Adrenal gland (tissue), 12 donors: ENCODE results near the gene SCN3A. TPM values are rescaled to one million over a fixed set of nuclear protein-coding genes. Genes with fewer than 3 reads are reported as not detected.

Source experiments
- DNase-seq, 7 donors: peaks; one replicate each; pipeline ENCODE4 v3.0.0-alpha.2; 2019 to 2020
- H3K27ac ChIP-seq, 5 donors: fragments of 200-600 bp; sonication (generic) in 4 of 5; 1 replicate in 3 of 5; 2 replicates in 2 of 5; pipeline versions ENCODE4 v1.5.1 to v1.8.0; 2016 to 2020; ENCODE audit warnings: mild to moderate bottlenecking in 1 of 5
- H3K27me3 ChIP-seq: fragments of 200-600 bp; 2 replicates; pipeline ENCODE4 v1.8.0; 2021
- H3K36me3 ChIP-seq, 2 donors: fragments of 200-600 bp; replicated peaks in 1 of 2; 1 replicate in 1 of 2; 2 replicates in 1 of 2; pipeline versions ENCODE4 v1.5.1 to v1.8.0; 2018 to 2022
- H3K4me1 ChIP-seq, 2 donors: fragments of 200-600 bp; replicated peaks in 1 of 2; 1 replicate in 1 of 2; 2 replicates in 1 of 2; pipeline versions ENCODE4 v1.5.1 to v1.8.0; 2018 to 2021
- H3K4me3 ChIP-seq, 4 donors: fragments of 200-600 bp; sonication (generic) in 3 of 4; one replicate each; pipeline ENCODE4 v1.5.1; 2016 to 2018
- H3K9me3 ChIP-seq, 3 donors: fragments of 200-600 bp; sonication (generic) in 1 of 3; replicated peaks in 1 of 3; 1 replicate in 2 of 3; 2 replicates in 1 of 3; pipeline versions ENCODE4 v1.5.1 to v1.8.0; 2016 to 2021
- POLR2A ChIP-seq, 2 donors: fragments of 450-650 bp; IDR thresholded peaks; one replicate each; pipeline ENCODE4 v1.6.1; 2017; ENCODE audit warnings: antibody characterized with exemption in 2 of 2, mild to moderate bottlenecking in 2 of 2, moderate library complexity in 1 of 2
- WGBS, 4 donors: extraction: QIAGEN DNeasy Blood & Tissue Kit in 2 of 4; methylation state at CpG; one replicate each; pipeline versions ENCODE4 v1.1.5 to v1.1.7; 2013 to 2017; 5-methylcytosine and 5-hydroxymethylcytosine counted together
- intact Hi-C, 2 donors: fragments of 100-400 bp; cut with DNase I; formaldehyde crosslinking; loops; one replicate each; pipeline versions ENCODE4 v1.14.1 to v1.15.0; 2022 to 2023
- polyA plus RNA-seq, 3 donors: library from polyadenylated mRNA; stranded (reverse); fragments of 200-250 nt in 2 of 3; fragments of 350-450 nt in 1 of 3; fragmentation: Illumina TruSeq in 1 of 3; extraction: RNeasy Lipid Tissue Mini Kit (QIAGEN cat#74804) in 1 of 3; gene quantifications; one replicate each; pipeline ENCODE4 v1.2.3, GENCODE V29; 2013 to 2014
- total RNA-seq, 9 donors: library from RNA; depleted of rRNA in 4 of 9; stranded (reverse); fragments of >200 nt in 4 of 9; fragments of 120-200 nt in 1 of 9; fragmentation: NEBNext Ultra II Directional in 1 of 9; extraction: Animal tissue kit (Norgen Biotek cat#: 25700) in 1 of 9; gene quantifications; one replicate each; pipeline versions ENCODE4 v1.1.0 to v1.2.4, GENCODE V29; 2013 to 2023
- TF ChIP-seq, protein P1 (sequence below), 6 experiments: fragments of 450-650 bp in 4 of 6; fragments of 200-600 bp in 2 of 6; sonication (generic) in 1 of 6; IDR thresholded peaks; 1 replicate in 5 of 6; 2 replicates in 1 of 6; pipeline versions ENCODE4 v1.5.1 to v1.8.0; 2016 to 2021; ENCODE audit warnings: antibody characterized with exemption in 6 of 6, mild to moderate bottlenecking in 2 of 6, moderate library complexity in 1 of 6
- donor health status: healthy with polysubstance abuse.
- donor health status: Bipolar disorder and iron deficiency.
- donor health status: DM: yes; HTN: yes; CAD: no.
- donor health status: DM: no; HTN: no; CAD: no.
- donor health status: DM: no; HTN: no; CAD: no.
- donor health status: DM: yes; HTN: yes; CAD: no.

Gene SCN3A
- total and polyA plus RNA-seq, 12 donors: 0.17 to 4.7 (median 0.90) TPM

GRCh38 chr2:165105926-165106325, 97.9 kb downstream of the SCN3A start:
- no peak overlapping the region for H3K27ac ChIP-seq
- H3K4me1 ChIP-seq: no peaks in the 10 kb centered on the region
- no peak overlapping the region for H3K4me3 ChIP-seq
- H3K9me3 ChIP-seq: no peaks in the 10 kb centered on the region
- H3K27me3 ChIP-seq: no peaks in the 10 kb centered on the region
- no peak for DNase-seq
- intact Hi-C loops: no loop called here
- TF ChIP-seq POLR2A (IDR thresholded peaks at IDR 0.05): no peak
- TF ChIP-seq, protein P1, sequence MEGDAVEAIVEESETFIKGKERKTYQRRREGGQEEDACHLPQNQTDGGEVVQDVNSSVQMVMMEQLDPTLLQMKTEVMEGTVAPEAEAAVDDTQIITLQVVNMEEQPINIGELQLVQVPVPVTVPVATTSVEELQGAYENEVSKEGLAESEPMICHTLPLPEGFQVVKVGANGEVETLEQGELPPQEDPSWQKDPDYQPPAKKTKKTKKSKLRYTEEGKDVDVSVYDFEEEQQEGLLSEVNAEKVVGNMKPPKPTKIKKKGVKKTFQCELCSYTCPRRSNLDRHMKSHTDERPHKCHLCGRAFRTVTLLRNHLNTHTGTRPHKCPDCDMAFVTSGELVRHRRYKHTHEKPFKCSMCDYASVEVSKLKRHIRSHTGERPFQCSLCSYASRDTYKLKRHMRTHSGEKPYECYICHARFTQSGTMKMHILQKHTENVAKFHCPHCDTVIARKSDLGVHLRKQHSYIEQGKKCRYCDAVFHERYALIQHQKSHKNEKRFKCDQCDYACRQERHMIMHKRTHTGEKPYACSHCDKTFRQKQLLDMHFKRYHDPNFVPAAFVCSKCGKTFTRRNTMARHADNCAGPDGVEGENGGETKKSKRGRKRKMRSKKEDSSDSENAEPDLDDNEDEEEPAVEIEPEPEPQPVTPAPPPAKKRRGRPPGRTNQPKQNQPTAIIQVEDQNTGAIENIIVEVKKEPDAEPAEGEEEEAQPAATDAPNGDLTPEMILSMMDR (IDR thresholded peaks at IDR 0.05): no peak
- WGBS, 4 donors: 57 to 65% (median 60%) methylated on average over 4 of the region's 4 CpGs
- no peaks in the 10 kb centered on the region for H3K36me3 ChIP-seq

- Histone ChIP-seq H3K27me3 (no peaks in the 10 kb centered on the region), H3K4me1 (no peaks in the 10 kb centered on the region), H3K27ac (no peak overlapping the region), H3K9me3 (no peaks in the 10 kb centered on the region), H3K4me3 (no peak overlapping the region), H3K36me3 (no peaks in the 10 kb centered on the region)
- WGBS, 4 donors: 51 to 65% (median 53%) methylated on average over 2 of the region's 2 CpGs
- intact Hi-C loops: no loop called here
- DNase-seq: no peak
- TF ChIP-seq, protein P1 (IDR thresholded peaks at IDR 0.05): no peak
- TF ChIP-seq POLR2A (IDR thresholded peaks at IDR 0.05): no peak
Observed at GRCh38 chr2:165087933-165088901, 115.6 kb downstream of the SCN3A start.

GRCh38 chr2:165086337-165086736, 117.5 kb downstream of the SCN3A start:
- no peak overlapping the region for H3K4me3 ChIP-seq
- no peaks in the 10 kb centered on the region for H3K9me3 ChIP-seq
- H3K36me3 ChIP-seq: no peaks in the 10 kb centered on the region
- intact Hi-C loops: no loop called here
- 86 to 97% (median 94%) methylated on average over 2 of the region's 2 CpGs for WGBS, 4 donors
- H3K27ac ChIP-seq: no peak overlapping the region
- no peak for DNase-seq
- H3K27me3 ChIP-seq: no peaks in the 10 kb centered on the region
- H3K4me1 ChIP-seq: no peaks in the 10 kb centered on the region
- TF ChIP-seq, protein P1 (IDR thresholded peaks at IDR 0.05): no peak

DNA sequence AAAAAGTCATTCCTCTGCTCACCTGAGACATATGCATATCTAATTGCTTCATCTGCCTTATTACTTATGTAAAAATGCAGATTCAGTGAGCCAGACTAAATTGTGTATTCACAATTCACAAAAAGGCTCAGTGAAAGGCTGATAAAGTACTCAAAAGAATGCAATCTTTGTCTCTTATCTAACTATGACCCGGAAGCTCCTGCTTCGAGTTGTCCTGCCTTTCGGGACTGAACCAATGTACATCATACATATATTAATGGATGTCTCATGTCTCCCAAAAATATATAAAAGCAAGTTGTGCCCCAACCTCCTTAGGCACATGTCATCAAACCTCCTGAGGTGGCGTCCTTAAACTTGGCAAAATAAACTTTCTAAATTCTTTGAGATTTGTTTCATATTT, 120.5 kb downstream of the SCN3A start:
- no peak for DNase-seq
- Histone ChIP-seq H3K36me3 (no peaks in the 10 kb centered on the region), H3K4me1 (no peaks in the 10 kb centered on the region), H3K27ac (no peak overlapping the region), H3K4me3 (no peak overlapping the region), H3K9me3 (no peaks in the 10 kb centered on the region), H3K27me3 (no peaks in the 10 kb centered on the region)
- WGBS, 4 donors: 89 to 93% (median 89%) methylated on average over 4 of the region's 4 CpGs
- intact Hi-C loops: no loop called here
- TF ChIP-seq, protein P1 (IDR thresholded peaks at IDR 0.05): no peak
- TF ChIP-seq POLR2A (IDR thresholded peaks at IDR 0.05): no peak
